GM12891 (cell line): ENCODE results near the gene SYPL1.

Source experiments
- DNase-seq: peaks from one replicate; pipeline ENCODE4 v3.0.0; 2011; ENCODE audit warnings: low spot score; ENCODE audit not compliant: insufficient read length
- FAIRE-seq: peaks from 2 replicates; lab custom pipeline; 2011; peaks lifted over from hg19 to GRCh38; lab: Jason Lieb, UNC
- PAX5 ChIP-seq: IDR thresholded peaks from 2 replicates; pipeline ENCODE4 v1.6.1; 2011; ENCODE audit warnings: low read length, moderate library complexity, mild to moderate bottlenecking; ENCODE audit not compliant: insufficient read depth, severe bottlenecking
- POLR2A ChIP-seq: IDR thresholded peaks from 2 replicates; pipeline ENCODE4 v1.6.1; 2011; ENCODE audit warnings: low read depth, low read length, control low read depth
- POLR2AphosphoS5 ChIP-seq: IDR thresholded peaks from 2 replicates; pipeline ENCODE4 v1.6.1; 2011; ENCODE audit warnings: low read depth, low read length, control low read depth
- POU2F2 ChIP-seq: IDR thresholded peaks from 2 replicates; pipeline ENCODE4 v1.6.1; 2011; ENCODE audit warnings: low read depth, mild to moderate bottlenecking, control low read depth, low read length, moderate library complexity
- SPI1 ChIP-seq: IDR thresholded peaks from 2 replicates; pipeline ENCODE4 v1.6.1; 2011; ENCODE audit warnings: low read depth, low read length, control low read depth
- TAF1 ChIP-seq: IDR thresholded peaks from 2 replicates; pipeline ENCODE4 v1.6.1; 2011; ENCODE audit warnings: low read depth, low read length, control low read depth

Gene SYPL1

DNA sequence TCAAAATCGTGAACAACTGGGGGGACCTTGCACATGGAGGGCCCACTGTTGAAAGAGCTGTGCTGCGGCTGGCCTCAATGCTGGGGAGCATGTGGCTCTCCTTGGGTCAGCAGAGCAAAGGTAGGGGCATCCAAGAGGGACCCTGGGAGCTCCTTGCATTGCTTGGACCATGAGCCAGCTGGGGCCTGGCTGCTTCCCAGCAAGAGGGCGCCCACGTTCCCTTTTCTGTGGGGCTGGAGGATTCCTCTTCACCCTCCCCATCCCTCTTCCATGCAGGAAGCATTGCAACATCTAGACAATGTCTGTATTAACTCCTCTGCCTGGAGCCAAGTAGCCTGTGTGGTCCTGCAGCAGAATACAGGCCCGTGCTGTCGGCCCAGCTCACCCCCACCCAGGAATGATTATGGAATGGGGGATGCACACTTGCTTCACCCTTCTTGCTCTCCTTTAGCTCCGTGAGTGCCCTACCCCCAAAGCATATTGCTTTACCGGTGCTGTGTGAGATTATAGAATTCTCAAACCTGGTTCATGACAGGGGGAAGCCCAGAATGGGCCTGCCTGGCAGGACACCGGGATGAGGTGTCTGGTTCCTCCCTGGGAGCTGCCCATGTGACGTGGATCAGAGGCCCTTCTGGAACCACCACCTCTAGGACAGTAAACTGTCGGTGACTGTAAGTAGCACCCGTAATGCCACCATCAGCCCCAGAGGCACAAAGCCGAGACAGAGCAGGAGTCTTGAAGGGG lies 61.9 kb downstream of the SYPL1 start:
- FAIRE-seq (no peak), DNase-seq (no peak)
- TF ChIP-seq POLR2AphosphoS5, result no peak
- TF ChIP-seq PAX5, result no peak
- no peak for TF ChIP-seq POU2F2
- TF ChIP-seq TAF1, result no peak
- no peak for TF ChIP-seq POLR2A
- TF ChIP-seq SPI1, result no peak

DNA sequence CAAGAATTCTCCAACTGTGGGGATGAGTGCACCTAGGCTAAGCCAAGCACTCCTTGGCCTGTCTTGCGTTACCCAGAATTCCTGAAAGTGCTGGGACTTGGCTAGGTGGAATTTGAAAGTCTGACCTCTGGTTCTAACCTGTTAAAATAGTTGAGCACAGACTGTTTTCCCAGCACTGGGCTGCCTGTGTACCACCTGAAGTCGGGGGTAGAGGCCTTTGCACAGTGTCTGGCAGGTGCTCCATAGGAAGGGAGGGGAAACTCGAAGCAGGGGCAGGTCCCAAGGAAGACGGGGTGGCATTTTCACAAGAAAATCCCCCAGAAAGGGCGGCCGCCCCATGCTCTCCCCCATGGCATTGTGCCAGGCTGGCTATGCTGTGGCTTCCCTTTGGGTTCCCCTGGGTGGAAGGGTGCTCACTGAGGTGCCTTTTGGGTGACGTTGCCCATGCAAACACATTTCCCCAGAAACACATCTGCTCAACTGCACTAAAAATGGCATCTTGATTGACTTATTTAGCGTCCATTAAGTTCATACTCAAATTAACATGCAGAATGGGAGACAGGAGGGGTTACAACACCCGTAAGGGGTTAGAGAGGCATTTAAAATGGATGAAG lies 62.9 kb downstream of the SYPL1 start:
- no peak for FAIRE-seq

DNA sequence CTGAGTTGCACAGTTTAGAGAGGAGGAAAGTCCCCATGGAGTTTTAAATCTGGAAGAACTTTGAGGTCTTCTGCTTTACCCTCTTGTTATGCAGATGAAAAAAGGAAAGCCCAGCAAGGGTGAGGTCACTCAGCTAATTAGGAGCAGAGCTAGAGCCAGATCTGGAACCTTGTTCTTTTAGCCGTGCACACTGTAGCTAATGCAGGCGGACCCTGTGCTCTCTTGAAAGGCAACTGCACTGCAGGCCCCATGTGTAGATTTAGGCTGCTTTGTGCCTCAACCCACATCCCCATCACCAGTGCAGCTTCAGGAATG lies 63.4 kb downstream of the SYPL1 start:
- FAIRE-seq (no peak), DNase-seq (no peak)
- TF ChIP-seq SPI1, result no peak
- no peak for TF ChIP-seq TAF1
- TF ChIP-seq POLR2A, result no peak
- TF ChIP-seq POLR2AphosphoS5, result no peak
- TF ChIP-seq POU2F2, result no peak
- no peak for TF ChIP-seq PAX5

More for the DNA sequence above, 62.9 kb downstream of the SYPL1 start:
- no peak for TF ChIP-seq TAF1
- no peak for TF ChIP-seq POLR2AphosphoS5
- no peak for TF ChIP-seq POU2F2
- TF ChIP-seq PAX5, result no peak
- TF ChIP-seq SPI1, result no peak
- no peak for DNase-seq

DNA sequence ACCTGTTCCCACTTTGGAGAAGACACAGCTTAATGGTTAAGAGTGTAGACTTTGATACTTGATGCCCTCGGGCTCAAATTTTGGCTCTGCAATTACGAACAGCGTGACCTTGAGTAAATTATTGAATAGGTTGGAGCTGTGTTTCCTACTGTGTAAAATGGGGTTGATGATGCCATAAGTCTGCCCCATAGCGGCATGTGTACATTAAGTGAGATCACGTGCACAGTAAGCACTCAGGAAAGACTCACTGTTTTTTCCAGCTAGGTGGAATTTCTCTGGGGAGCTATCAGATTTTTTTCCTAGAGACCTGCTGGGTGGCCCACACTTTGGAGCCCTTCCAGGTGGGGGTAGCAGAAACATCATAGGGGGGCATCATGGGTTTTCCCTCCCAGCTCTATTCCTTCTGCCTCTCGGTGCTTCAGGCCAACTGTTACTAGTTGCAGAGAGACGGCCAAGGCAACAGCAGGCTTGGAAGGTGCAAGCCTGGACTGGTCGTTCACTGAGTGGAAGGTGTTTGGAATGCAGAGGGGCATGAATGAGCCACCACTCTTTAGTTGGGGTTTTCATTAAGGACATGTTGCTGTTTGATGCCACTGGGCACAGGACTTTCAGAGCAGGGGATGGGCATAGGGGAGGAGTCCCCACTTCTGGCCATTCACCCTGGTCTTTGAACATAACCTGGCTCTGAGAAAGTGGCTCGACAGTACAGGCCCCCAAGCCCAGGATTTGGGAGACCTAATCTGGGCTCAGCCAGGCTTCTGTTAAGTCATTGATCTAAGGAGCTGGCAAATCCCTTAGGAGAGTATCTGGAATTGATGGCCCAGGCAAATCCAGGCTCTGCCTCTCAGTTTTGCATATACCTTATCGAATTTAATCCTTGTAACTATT lies 64.0 kb downstream of the SYPL1 start:
- TF ChIP-seq POLR2A (no peak), PAX5 (no peak), POU2F2 (no peak), TAF1 (no peak), POLR2AphosphoS5 (no peak), SPI1 (no peak)
- FAIRE-seq (no peak), DNase-seq (no peak)

DNA sequence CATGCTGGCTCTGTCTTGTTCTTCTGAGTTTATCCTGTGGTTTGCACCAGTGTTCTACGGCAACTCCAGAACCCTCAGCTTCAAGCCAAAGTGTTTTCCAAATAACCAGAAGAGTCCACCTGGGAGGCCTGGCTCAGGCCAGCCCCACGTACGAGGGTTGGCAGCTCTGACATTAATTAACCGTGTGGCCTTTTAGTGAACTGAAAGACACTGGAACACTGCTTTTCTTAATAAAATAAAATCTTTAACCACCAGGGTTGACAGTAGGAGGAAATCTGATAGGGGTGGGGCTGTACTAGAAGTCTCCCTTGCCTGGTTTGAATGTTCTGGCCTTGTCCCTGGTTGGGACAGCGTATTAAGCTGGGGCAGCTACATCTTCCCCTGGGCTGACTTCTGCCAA lies 64.9 kb downstream of the SYPL1 start:
- FAIRE-seq (no peak), DNase-seq (no peak)
- TF ChIP-seq POU2F2 (no peak), PAX5 (no peak), TAF1 (no peak), POLR2A (no peak), SPI1 (no peak), POLR2AphosphoS5 (no peak)

DNA sequence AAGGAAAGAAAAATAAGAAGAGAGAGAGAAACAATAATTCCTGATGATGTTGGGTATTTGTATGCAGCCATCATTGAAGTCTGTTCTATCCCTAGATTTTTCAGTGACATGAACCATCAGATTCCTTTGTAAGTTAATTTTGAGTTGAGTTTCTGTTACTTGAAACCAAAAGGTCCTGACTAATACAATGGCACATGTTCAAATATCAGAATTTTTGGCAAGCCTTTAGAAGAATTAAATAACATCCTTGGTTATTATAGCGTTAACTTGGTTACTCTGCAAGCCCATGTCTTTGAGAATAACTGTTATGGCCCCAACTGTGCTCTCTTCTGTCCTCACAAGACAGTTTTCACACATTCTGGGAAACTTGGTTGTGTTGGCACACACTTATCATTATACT lies 66.5 kb downstream of the SYPL1 start:
- DNase-seq (no peak), FAIRE-seq (no peak)
- no peak for TF ChIP-seq POLR2AphosphoS5
- TF ChIP-seq POLR2A, result no peak
- TF ChIP-seq TAF1, result no peak
- TF ChIP-seq POU2F2, result no peak
- no peak for TF ChIP-seq SPI1
- TF ChIP-seq PAX5, result no peak

DNA sequence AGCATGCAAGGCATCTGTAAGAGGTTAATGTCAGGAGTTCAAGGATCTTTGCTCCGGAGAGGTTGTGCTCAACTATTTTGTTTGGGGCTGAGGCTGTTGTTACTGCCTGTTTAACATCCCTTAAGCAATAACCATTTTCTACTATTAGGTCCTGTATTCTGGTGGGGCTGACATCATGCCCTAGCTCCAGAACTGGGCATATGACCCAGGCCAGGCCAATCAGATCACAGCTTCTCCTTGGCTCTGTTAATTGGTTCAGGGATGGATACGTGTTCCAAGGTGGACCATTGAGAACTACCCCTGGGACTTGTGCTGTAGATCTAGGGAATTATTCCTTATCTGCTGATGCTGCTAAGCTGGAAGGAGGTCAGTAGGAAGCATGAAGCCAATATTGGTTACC lies 67.0 kb downstream of the SYPL1 start:
- DNase-seq, result no peak
- FAIRE-seq, result no peak
- TF ChIP-seq POLR2A, result no peak
- no peak for TF ChIP-seq SPI1
- TF ChIP-seq POU2F2, result no peak
- TF ChIP-seq TAF1, result no peak
- no peak for TF ChIP-seq PAX5
- no peak for TF ChIP-seq POLR2AphosphoS5

DNA sequence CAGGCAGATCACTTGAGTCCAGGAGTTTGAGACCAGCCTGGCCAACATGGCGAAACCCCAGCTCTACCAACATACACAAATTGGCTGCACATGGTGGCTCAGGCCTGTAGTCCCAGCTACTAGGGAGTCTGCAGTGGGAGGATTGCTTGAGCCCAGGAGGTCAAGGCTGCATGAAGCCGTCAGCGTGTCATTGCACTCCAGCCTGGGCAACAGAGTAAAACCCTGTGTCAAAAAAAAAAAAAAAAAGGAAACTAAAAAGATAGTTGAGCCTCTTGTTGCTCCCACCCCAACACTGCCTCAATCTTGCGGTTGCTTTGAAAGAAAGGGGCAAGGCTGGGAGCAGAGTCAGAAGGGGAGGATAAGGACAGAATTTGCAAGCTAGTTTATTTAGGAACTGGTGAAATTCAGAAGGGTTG lies 69.9 kb downstream of the SYPL1 start:
- DNase-seq (no peak), FAIRE-seq (no peak)
- TF ChIP-seq POLR2A (no peak), PAX5 (no peak), POU2F2 (no peak), TAF1 (no peak), SPI1 (no peak), POLR2AphosphoS5 (no peak)

DNA sequence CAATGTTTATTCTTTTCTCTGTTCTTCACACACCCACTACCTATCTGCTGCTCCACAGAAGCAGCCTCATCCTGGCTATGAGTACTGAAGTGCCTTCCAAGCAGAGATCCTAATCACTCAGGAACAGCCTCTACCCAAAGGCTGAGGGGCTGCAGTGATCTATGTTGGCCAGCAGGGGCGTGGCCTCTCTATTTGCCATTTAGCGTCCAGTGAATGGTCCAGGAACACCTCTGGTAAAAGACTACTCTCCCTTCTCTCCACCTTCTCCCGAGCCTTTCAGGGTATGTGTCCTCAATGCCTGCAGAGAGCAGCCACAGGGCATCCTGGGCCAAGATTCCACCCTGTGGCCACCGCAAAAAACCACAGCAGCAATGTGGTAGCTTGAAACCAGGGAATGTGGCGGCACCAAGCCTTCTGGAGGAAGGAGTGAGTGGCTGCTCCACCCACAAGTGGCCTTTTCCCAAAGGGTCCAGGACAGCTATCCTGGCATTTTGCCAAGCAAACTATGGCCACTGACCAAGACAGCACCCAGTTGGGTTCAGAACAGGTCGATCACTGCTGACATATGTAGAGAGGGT lies 70.9 kb downstream of the SYPL1 start:
- DNase-seq, result no peak
- TF ChIP-seq POLR2A (no peak), SPI1 (no peak), POU2F2 (no peak), TAF1 (no peak), POLR2AphosphoS5 (no peak), PAX5 (no peak)
- FAIRE-seq, result no peak
